Chondrocyte (in vitro differentiated cells): ENCODE results near the gene INF2. TPM values are rescaled to one million over a fixed set of nuclear protein-coding genes. Genes with fewer than 3 reads are reported as not detected.
A peak's percentile ranks its signal among the peaks of the same experiment; 100 is the strongest.

Experiments
- DNase-seq: peaks from one replicate; pipeline ENCODE4 v3.0.0; 2021; ENCODE audit warnings: mixed read lengths, low spot score
- H3K27ac Mint-ChIP-seq: one replicate; pipeline ENCODE4 v1.8.0; 2021; ENCODE audit warnings: mild to moderate bottlenecking, moderate library complexity, mixed read lengths; ENCODE audit not compliant: unreplicated experiment
- H3K27me3 Mint-ChIP-seq: 2 replicates; pipeline ENCODE4 v1.8.0; 2021; ENCODE audit warnings: low read depth, mixed read lengths
- H3K36me3 Mint-ChIP-seq: 2 replicates; pipeline ENCODE4 v1.8.0; 2021; ENCODE audit warnings: low read depth, mixed read lengths
- H3K4me1 Mint-ChIP-seq: 2 replicates; pipeline ENCODE4 v1.8.0; 2021; ENCODE audit warnings: low read depth, mild to moderate bottlenecking, mixed read lengths
- H3K4me3 Mint-ChIP-seq: one replicate; pipeline ENCODE4 v1.8.0; 2021; ENCODE audit warnings: mild to moderate bottlenecking, moderate library complexity, mixed read lengths; ENCODE audit not compliant: unreplicated experiment
- H3K9me3 Mint-ChIP-seq: 2 replicates; pipeline ENCODE4 v1.8.0; 2021; ENCODE audit warnings: low read depth, mixed read lengths
- total RNA-seq: library from RNA; stranded (reverse); gene quantifications from 3 replicates; pipeline ENCODE4 v1.2.1, GENCODE V29; 2021
- TF ChIP-seq, protein P1 (sequence below): fragments of 200-600 bp; sonication (generic); IDR thresholded peaks from 2 replicates; pipeline ENCODE4 v1.5.0; 2021; ENCODE audit warnings: antibody characterized with exemption, mild to moderate bottlenecking, moderate library complexity

Gene INF2
- total RNA-seq, 1 donor from 2014 or later, result 117 TPM

DNA sequence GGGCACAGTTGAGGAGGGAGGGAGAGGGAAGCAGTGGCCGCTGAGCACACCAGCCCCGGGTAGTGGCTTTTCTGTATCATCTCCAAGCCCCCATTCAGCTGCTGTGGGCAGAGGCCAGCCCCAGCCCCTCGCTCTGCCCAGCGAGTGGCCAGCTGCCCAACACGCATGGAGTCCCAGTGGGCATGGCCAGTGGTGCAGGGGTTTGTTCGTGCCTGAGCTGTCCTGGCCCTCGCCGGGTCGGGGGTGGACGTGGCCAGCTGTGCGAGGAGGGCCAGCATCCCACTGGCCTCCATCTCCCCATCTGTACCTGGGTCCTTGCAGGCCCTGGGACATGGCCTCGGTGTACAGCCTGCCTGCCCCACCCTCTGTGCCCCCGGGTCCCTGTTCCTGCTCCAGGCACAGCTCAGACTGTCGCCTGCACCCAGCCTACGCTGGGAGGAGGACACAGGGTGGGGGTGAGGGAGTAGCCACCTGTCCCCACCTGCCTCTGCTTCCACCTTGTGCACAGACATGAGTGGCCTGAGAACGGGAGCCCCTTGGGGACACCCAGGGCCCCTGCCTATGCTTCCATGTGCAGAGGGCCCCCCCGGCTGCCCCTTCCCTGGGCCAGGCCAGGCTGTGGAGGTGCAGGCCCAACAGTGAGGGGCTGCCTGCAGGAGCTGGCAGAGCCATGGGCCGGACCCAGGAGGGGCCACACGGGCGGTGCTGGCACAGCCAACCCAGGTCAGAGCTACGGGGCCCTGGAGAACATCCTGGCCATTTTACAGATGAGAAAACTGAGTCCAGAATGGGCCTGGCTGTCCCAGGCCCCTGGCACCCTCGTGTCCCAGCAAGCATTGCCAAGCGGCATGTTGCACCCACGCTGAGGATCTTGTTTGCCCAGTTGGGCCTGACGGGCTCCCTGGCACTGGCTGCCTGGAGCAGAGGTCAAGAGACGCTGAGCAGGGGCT, 4.3 kb downstream of the INF2 start:
- DNase-seq, result no peak
- Mint-ChIP-seq H3K27ac (no peak overlapping the region), H3K4me3 (peak overlapping the region; percentile 41), H3K9me3 (no peaks in the 10 kb centered on the region), H3K27me3 (no peaks in the 10 kb centered on the region), H3K36me3 (peaks cover 5% of the 10 kb centered on the region), H3K4me1 (peaks cover 68% of the 10 kb centered on the region)
- TF ChIP-seq, protein P1, sequence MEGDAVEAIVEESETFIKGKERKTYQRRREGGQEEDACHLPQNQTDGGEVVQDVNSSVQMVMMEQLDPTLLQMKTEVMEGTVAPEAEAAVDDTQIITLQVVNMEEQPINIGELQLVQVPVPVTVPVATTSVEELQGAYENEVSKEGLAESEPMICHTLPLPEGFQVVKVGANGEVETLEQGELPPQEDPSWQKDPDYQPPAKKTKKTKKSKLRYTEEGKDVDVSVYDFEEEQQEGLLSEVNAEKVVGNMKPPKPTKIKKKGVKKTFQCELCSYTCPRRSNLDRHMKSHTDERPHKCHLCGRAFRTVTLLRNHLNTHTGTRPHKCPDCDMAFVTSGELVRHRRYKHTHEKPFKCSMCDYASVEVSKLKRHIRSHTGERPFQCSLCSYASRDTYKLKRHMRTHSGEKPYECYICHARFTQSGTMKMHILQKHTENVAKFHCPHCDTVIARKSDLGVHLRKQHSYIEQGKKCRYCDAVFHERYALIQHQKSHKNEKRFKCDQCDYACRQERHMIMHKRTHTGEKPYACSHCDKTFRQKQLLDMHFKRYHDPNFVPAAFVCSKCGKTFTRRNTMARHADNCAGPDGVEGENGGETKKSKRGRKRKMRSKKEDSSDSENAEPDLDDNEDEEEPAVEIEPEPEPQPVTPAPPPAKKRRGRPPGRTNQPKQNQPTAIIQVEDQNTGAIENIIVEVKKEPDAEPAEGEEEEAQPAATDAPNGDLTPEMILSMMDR, result no peak

DNA sequence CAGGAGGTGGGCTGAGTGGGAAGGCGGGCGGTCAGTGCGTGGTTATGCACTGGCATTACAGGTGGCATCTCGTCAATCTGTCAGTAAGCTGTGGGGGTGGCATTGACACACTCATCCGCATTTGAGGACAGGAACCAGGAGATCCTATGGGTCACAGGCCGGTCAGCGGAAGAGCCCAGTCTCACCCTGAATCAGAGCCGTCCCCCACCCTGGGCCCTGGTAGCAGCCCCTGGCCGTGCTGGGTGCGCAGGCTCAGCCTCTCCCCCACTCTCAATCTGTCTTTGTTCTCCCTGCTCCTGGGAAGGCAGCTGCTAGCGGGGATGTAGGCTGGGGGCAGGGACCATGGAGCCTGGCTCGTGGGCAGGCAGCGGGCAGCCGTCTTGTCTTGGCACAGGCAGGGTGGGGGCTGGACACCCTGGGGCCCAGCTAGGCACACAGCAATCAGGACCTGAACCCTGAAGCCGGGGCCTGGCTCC, 5.1 kb downstream of the INF2 start:
- no peak for DNase-seq
- Mint-ChIP-seq H3K36me3 (peaks cover 5% of the 10 kb centered on the region), H3K4me3 (peak overlapping the region; percentile 41), H3K9me3 (no peaks in the 10 kb centered on the region), H3K4me1 (peaks cover 68% of the 10 kb centered on the region), H3K27ac (peak overlapping the region; percentile 57), H3K27me3 (no peaks in the 10 kb centered on the region)
- TF ChIP-seq, protein P1, result no peak

GRCh38 chr14:104694991-104695659, 5.7 kb downstream of the INF2 start:
- Mint-ChIP-seq H3K27me3 (no peaks in the 10 kb centered on the region), H3K36me3 (peaks cover 5% of the 10 kb centered on the region), H3K4me1 (peaks cover 68% of the 10 kb centered on the region), H3K9me3 (no peaks in the 10 kb centered on the region), H3K4me3 (no peak overlapping the region), H3K27ac (no peak overlapping the region)
- TF ChIP-seq, protein P1, result no peak
- no peak for DNase-seq

GRCh38 chr14:104695660-104696000, 6.2 kb downstream of the INF2 start:
- no peaks in the 10 kb centered on the region for H3K27me3 Mint-ChIP-seq
- no peak overlapping the region for H3K27ac Mint-ChIP-seq
- DNase-seq, result no peak
- H3K9me3 Mint-ChIP-seq, result no peaks in the 10 kb centered on the region
- TF ChIP-seq, protein P1, result no peak
- peaks cover 66% of the 10 kb centered on the region for H3K4me1 Mint-ChIP-seq
- peaks cover 5% of the 10 kb centered on the region for H3K36me3 Mint-ChIP-seq
- H3K4me3 Mint-ChIP-seq, result no peak overlapping the region

- no peak overlapping the region for H3K4me3 Mint-ChIP-seq
- peaks cover 56% of the 10 kb centered on the region for H3K4me1 Mint-ChIP-seq
- H3K36me3 Mint-ChIP-seq, result peaks cover 5% of the 10 kb centered on the region
- TF ChIP-seq, protein P1, result no peak
- no peaks in the 10 kb centered on the region for H3K27me3 Mint-ChIP-seq
- no peak for DNase-seq
- no peak overlapping the region for H3K27ac Mint-ChIP-seq
- H3K9me3 Mint-ChIP-seq, result no peaks in the 10 kb centered on the region
Measured at GRCh38 chr14:104696671-104697316, 7.4 kb downstream of the INF2 start.
